GM03348 (cell line): ENCODE measurements around the gene KRT76.
"Not testable (repeated sequence)": the region's sequence is repeated elsewhere in the genome, so short reads cannot be mapped to it uniquely, and the experiment has no call there.

ENCODE experiments used
- DNase-seq: peaks from one replicate; pipeline ENCODE4 v3.0.0; 2012; ENCODE audit warnings: low spot score

Gene KRT76

DNA sequence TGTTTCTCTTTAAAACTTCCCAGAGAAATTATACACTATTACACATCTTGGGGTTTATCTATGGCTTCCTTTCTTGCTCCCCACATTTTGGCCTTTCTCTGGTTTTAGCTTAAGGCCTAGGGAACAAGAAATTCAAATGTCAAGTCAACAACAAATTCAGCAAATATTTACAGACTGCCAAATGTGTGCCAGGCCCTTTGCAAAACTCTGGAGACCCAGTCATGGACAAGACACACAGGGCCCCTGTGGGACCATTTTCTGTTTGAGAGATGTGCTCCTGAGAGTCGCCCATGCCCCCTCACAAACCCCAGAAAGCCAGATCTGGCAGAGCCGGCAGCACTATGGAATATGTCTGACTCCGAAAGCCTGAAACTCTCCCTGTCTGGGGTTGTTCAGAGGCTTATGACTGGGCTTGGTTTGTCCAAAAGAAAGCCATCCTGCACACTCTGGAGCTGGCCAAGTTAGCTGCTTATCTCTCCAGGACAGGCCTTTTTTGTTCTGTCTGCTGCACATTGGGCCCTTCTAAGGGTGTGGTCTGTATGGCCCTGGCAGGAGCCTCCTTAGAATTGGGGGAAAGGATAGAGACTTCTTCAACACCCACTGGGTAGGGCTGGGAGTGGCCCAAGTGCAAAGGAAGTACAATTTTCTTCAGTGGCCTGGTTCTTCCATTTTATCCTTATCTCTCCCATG is 19.8 kb upstream of the KRT76 start:
- DNase-seq: no peak

GRCh38 chr12:52796429-52796794 is 19.3 kb upstream of the KRT76 start:
- no peak for DNase-seq

DNA sequence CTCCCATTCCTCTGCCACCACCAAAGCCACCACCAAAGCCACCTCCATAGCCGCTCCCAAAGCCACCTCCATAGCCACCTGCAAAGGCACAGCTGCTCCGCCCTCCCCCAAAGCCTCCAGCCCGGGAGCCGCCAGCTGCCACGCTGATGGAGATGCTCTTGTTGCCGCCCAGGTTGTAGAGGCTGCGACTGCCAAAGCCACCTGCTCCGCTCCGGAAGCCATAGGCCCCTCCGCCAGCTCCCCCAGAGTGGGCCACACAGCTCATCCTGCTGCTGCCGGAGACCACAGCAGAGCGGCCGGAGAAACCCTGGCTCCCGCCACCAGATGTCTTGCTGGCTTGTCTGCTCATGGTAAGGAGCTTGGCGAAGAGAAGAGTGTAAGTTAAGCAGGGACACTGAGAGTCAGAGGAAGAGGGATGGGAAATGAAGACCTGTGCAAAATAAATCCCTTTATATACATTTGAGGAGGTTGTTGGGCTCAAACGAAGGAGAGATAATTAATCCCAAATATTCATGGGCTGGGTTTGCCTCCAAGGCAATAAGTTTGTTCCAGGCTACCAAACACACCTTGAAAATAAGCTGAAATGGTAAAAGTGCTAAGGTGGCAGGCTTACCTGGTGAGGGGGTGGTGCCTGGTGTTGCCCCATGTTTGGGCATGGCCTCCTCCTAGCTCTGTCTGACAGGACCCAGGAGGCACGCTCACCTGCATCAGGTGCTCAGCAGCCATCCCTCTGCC is 18.7 kb upstream of the KRT76 start, which contains the start of gene KRT3:
Gene KRT3, minus strand, starts transcription at position 424 of the 735 bp plus-strand sequence. Its CDS starts 75 bp downstream, at position 349.
- DNase-seq: no peak

GRCh38 chr12:52795332-52795674 is 18.2 kb upstream of the KRT76 start:
- DNase-seq: not testable (repeated sequence)

GRCh38 chr12:52794479-52795331 is 17.6 kb upstream of the KRT76 start:
- DNase-seq: peak; percentile 29

DNA sequence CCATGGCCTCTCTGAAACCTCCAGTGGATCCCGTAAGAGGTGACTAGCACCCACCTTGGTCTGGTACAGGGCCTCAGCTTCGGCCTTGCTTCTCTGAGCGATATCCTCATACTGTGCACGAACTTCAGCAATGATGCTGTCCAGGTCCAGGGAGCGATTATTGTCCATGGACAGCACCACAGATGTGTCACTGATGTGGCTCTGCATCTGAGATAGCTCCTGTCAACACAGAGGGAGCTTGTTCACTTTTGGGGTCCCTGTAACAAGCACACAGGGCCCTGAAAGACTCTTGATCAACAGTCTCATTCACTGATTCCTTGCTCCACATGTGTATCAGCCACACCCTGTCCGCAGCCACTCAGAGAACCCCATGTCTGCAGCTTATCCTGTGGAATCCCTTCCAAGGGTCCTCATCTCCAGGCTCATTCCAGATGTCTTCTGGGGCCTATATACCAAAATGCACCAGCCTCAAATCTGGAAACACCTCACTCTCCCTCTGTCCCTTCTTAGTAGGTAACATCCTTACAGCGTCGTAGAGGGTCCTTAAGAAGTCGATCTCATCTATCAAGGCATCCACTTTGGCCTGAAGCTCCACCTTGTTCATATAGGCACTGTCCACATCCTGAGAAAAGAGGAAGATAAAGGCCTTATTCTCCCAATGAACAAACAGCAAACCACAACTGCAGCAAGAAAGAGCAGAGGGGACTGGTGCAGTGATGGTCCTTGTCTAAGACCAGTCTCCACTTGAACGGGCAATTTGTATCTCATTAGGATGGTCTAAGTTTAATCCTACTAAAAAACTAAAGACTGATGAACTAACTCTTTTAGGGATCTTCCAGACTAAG is 15.3 kb upstream of the KRT76 start:
- no peak for DNase-seq

DNA sequence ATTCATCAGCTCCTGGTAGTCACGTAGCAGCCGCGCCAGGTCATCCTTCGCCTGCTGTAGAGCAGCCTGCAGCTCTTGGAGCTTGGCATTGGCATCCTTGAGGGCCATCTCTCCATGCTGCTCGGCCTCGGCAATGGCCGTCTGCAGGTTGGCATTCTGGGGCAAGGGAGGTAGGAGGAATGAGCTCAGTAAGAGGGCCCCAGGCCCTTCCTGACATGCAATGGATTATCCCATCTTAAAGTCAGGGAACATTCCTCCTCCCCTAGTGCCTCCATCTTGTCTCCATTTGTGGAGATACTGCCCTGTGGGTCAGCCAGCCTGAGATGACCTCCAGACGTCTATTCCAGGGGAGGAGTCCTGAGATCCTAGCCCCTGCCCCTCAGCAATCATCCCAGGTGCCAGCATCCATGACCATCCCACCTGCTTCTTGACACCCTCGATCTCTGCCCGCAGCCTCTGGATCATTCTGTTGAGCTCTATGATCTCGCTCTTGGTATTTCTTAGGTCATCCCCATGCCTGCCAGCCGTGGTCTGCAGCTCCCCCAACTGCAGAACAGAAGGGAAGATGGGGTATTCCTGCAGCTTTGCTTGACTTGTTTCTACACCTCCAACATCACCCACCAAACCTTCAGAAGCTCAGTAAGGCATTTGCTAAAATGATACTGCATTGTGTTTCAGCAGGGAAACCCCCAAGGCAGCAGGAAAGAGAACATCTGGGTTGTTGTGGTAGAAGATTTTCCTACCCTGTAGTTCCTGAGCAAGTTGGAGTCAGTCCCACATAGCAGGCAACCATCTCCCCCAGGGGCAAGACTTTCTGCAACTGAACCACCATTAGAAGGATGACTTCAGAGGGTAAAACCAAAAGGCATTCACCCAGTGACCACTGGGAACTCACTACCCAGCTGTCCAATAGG is 14.4 kb upstream of the KRT76 start:
- DNase-seq: no peak

GRCh38 chr12:52790427-52791270 is 13.5 kb upstream of the KRT76 start:
- no peak for DNase-seq

- no peak for DNase-seq
These were observed 12.7 kb upstream of the KRT76 start for GRCh38 chr12:52789637-52790426.

DNA sequence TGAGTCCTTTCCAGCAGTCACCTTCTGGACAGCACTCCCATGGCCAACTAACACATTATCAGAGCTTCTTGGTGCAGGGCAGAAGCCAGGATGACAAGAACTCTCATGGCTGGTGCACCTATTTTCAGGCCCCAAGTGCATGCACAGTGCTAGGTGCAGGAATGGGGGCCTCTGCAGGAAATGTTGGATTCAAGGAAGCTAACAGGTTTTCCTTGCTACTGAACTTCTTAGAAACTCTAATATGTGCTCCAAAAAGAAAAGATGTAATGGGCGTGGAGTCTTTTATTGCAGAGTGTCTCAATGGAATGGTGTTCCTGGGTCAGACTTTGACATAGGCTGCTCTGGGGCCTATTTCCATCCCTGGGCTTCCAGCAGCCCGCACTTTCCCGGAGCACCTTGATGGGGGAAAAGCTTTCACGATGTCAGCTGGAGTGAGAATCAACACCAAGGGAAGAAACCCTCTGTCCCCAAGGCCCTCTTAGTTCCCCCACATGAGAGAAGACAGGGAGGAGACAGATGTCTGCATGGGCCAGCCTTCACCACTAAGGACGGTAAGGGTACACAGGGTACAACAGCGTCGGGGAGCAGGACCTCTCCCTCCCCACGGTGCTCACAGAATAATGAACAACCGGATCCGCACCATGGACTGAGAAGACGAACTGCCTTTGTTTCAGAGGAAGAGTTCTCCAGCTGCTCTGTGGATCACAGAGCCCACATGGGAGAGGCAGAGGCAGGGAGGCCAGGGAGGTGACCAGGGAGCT is 11.9 kb upstream of the KRT76 start:
- DNase-seq: no peak

- no peak for DNase-seq
These were observed 11.2 kb upstream of the KRT76 start for GRCh38 chr12:52788192-52788875.

DNA sequence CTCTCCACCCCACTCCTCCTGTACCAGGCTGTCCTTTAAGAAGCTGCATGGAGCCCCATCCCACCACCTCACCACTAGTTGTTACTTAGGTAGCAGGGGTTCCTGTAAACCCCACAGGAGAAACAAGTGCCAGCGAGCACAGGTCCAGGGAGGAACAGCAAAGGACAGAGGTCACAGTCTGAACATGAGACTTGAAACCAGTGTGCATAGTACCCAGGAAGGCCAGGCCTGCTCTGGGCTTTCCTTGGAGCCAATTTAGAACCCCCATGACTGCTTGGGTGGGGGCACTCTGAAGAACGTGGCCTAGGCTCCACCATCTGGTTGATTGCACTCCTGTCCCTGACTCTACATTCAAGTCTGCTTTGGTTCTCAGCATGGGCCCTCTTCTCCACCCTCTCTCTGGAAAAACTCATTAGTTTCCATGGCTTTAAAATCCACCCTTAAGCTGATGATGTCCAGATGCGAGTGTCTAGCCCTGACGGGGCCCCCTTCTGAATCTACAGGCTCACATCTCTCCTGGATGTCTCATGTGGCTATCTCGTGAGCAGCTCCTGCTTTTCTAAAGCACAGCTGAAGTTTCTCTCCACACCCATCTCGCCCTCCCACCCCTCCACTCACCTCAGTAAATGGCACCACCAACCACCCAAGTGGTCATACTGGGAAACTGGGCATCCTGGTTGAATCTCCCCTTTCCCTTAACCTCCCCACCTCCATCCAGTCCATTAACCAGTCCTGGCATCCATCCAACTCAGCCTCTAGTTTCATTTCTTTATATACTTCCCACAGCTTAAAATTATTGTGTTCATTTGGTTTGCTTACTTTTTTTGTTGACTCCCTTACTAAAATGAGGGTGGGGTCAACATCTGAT is 10.4 kb upstream of the KRT76 start:
- DNase-seq: no peak

DNA sequence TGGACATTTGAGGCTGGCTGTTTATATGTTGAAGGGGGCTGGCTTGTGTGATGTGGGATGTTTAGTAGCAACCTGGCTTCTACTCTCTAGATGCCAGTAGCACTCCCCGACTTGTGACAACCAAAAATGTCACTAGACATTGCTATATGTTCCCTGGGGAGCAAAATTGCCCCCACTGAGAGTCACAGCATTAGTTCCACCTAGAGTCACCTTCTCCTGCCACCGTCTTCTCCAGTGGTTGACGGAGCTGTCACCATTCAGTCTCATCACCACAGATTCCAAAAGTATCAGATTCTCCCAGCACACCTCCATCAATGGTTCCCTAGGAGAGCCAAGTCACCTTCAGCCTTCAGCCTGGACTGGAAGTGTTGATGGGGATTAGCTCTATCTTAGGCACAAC is 7.8 kb upstream of the KRT76 start:
- DNase-seq: no peak

DNA sequence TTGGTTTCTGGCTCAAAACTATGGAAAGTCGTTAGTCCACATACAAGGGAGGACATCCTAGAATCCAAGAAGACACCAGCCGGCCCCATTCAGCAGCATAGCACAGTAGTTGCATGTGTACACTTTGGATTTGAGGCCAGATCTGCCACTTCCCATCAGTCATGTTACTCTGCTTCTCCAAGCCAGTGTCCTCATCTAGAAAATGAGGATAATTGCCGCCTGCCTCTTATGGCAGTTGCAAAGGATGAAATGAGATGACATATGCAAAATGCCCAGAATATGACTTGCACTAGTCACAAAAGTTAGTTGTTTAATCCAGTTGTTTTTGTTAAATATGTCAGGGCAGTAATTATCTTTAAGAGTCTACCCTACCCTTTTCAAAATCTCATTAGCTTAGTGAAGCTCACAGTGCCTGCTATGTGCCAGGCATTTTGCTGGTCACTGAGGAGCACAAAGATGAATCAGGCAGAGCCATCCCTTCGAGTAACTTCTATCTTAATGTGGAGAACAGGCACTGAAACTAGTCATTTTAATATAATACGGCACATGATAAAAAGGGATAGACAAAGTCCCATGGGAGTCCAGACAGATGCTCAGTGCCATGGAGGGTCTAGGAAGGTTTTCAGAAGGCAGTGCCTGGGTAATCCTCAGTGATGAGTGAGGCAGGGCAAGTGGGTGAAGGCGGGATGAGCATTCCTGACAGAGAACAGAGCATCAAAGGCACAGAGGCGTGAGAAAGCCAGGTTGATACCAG is 6.6 kb upstream of the KRT76 start:
- no peak for DNase-seq

- no peak for DNase-seq
These were observed 5.4 kb upstream of the KRT76 start for GRCh38 chr12:52782502-52782901.
